ENCODE data around the gene KAT5.
"Not testable (repeated sequence)": the region's sequence is repeated elsewhere in the genome, so short reads cannot be mapped to it uniquely, and the experiment has no call there.

KAT5 gene

DNA sequence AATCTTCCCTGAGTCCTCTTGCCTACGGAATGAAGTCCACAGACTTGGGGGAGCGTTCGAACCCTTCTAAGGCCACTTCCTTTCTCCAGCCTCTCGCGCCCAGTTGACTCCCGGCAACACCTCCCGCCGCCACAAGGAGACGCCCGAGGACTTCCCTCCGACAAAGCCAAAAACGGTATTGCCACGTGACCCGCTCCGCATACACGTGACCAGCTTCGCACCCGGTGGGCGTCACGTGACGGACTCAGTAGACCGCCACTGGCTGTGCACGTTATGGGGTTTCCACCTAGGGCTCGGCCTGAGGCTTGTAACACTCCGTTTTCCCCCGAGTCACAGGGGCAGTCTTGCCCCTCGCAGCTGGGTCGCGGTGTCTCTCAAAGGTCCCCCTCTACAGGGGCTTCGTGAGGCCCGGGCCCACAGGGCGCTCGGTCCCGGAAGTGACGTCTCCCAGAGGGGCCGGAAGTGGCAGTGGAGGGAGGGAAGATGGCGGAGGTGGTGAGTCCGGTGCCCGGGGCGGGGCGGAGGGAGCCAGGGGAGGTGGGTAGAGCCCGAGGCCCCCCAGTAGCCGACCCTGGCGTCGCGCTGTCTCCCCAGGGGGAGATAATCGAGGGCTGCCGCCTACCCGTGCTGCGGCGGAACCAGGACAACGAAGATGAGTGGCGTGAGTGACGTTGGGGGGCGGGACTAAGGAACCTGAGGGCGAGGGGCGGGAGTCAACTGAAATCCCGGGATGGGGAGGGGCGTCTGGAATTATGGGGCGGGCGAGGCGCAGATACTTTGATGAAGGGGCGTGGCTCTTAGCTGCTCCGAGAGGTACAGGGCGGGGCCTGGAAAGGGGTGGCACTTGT lies at the start of gene KAT5:
TSS of gene KAT5 (plus strand) at position 468 of the 848 bp plus-strand sequence. CDS start at position 484, 16 bp downstream.
- H3K27ac ChIP-seq (ENCODE audit: low read length): peak within 1 kb of the TSS; percentile 95
- H3K9me3 ChIP-seq (ENCODE audit: control insufficient read depth, low read depth, low read length): no peaks in the 10 kb centered on the region
- peaks cover 6% of the 10 kb centered on the region for H3K27me3 ChIP-seq (ENCODE audit: control insufficient read depth, insufficient read depth, low read length)
- peaks cover 33% of the 10 kb centered on the region for H3K36me3 ChIP-seq (ENCODE audit: control insufficient read depth, low read depth, low read length)
- peak within 1 kb of the TSS; percentile 97 for H3K4me3 ChIP-seq (ENCODE audit: low read length)
- H3K4me1 ChIP-seq (ENCODE audit: control insufficient read depth, low read depth, low read length): no peaks in the 10 kb centered on the region
- H3K9ac ChIP-seq (ENCODE audit: low read length): peak within 1 kb of the TSS; percentile 95

DNA sequence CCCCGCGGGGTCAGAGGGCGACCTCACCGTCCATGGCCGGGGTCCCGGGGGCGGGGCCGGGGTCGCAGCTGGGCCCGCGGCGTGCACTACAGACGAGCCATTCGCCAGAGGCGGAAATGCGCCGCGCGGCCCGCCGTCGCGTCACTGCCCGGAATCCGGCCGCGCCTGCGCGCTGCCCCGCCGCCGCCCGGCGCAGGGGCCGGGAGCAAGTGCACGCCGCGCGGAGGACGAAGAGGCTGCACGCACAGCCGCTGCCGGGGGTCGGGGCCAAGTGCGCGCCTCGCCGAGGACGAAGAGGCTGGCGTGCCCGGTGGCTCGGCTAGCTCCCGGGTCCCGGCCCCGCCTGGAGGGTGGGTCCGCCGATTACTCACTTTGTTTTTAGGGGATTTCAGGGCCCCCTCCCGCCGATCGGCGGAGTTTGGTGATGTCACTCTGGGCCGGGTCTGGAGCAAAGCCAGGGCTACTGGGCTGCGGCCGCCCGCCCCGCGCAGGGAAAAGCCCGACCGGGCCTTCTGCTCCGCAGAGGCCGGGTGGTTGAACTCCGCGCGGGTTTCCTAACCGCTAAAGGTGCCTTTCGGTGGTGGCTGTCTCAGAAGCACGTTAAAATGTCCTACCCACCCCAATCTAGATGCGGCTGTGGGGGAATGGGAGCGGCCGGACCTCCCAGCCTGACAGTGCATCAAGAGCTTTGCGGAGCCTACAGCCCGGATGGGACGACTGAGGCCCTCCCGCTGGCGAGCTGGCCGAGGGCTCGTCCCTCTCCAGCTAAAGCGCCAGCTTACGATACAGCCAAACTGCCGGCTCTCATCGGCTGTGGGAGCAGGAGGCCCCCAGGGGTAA lies 49.0 kb upstream of the KAT5 start, which contains the start of gene RELA:
TSS of gene RELA (minus strand) at position 118 of the 840 bp plus-strand sequence. CDS start at position 34, 84 bp downstream.
- no peaks in the 10 kb centered on the region for H3K27me3 ChIP-seq (ENCODE audit: control insufficient read depth, insufficient read depth, low read length)
- no peaks in the 10 kb centered on the region for H3K4me1 ChIP-seq (ENCODE audit: control insufficient read depth, low read depth, low read length)
- peak within 1 kb of the TSS; percentile 68 for H3K9ac ChIP-seq (ENCODE audit: low read length)
- H3K9me3 ChIP-seq (ENCODE audit: control insufficient read depth, low read depth, low read length): no peaks in the 10 kb centered on the region
- peak within 1 kb of the TSS; percentile 94 for H3K4me3 ChIP-seq (ENCODE audit: low read length)
- peak within 1 kb of the TSS; percentile 59 for H3K27ac ChIP-seq (ENCODE audit: low read length)
- peaks cover 28% of the 10 kb centered on the region for H3K36me3 ChIP-seq (ENCODE audit: control insufficient read depth, low read depth, low read length)

- Histone ChIP-seq H3K36me3 (ENCODE audit: control insufficient read depth, low read depth, low read length) (peaks cover 21% of the 10 kb centered on the region), H3K9ac (ENCODE audit: low read length) (peak overlapping the region; percentile 68), H3K27ac (ENCODE audit: low read length) (peak overlapping the region; percentile 59), H3K9me3 (ENCODE audit: control insufficient read depth, low read depth, low read length) (no peaks in the 10 kb centered on the region), H3K4me1 (ENCODE audit: control insufficient read depth, low read depth, low read length) (no peaks in the 10 kb centered on the region), H3K27me3 (ENCODE audit: control insufficient read depth, insufficient read depth, low read length) (no peaks in the 10 kb centered on the region), H3K4me3 (ENCODE audit: low read length) (peak overlapping the region; percentile 94)
These were observed 48.3 kb upstream of the KAT5 start for GRCh38 chr11:65663639-65664200.

GRCh38 chr11:65672180-65672860 lies 39.7 kb upstream of the KAT5 start:
- Histone ChIP-seq H3K4me3 (ENCODE audit: low read length) (no peak overlapping the region), H3K4me1 (ENCODE audit: control insufficient read depth, low read depth, low read length) (no peaks in the 10 kb centered on the region), H3K9ac (ENCODE audit: low read length) (no peak overlapping the region), H3K27me3 (ENCODE audit: control insufficient read depth, insufficient read depth, low read length) (no peaks in the 10 kb centered on the region), H3K27ac (ENCODE audit: low read length) (no peak overlapping the region), H3K36me3 (ENCODE audit: control insufficient read depth, low read depth, low read length) (no peaks in the 10 kb centered on the region), H3K9me3 (ENCODE audit: control insufficient read depth, low read depth, low read length) (no peaks in the 10 kb centered on the region)

DNA sequence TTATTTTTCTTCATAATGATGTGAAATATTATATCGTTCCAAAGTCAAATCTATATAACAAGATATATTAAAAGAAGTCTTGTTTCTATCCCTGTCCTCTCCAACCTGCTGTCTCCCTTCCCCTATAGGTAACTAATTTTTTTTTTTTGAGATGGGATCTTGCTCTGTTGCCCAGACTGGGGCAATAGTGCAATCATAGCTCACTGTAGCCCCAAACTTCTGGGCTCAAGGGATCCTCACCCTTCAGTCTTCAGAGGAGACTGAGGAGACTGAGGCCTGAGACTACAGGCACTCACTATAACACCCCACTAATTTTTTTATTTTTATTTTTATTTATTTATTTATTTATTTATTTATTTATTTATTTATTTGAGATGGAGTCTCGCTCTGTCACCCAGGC lies 39.1 kb upstream of the KAT5 start:
- Histone ChIP-seq H3K27me3 (ENCODE audit: control insufficient read depth, insufficient read depth, low read length) (no peaks in the 10 kb centered on the region), H3K9me3 (ENCODE audit: control insufficient read depth, low read depth, low read length) (no peaks in the 10 kb centered on the region), H3K36me3 (ENCODE audit: control insufficient read depth, low read depth, low read length) (no peaks in the 10 kb centered on the region), H3K4me1 (ENCODE audit: control insufficient read depth, low read depth, low read length) (no peaks in the 10 kb centered on the region), H3K27ac (ENCODE audit: low read length) (no peak overlapping the region), H3K4me3 (ENCODE audit: low read length) (no peak overlapping the region), H3K9ac (ENCODE audit: low read length) (no peak overlapping the region)

DNA sequence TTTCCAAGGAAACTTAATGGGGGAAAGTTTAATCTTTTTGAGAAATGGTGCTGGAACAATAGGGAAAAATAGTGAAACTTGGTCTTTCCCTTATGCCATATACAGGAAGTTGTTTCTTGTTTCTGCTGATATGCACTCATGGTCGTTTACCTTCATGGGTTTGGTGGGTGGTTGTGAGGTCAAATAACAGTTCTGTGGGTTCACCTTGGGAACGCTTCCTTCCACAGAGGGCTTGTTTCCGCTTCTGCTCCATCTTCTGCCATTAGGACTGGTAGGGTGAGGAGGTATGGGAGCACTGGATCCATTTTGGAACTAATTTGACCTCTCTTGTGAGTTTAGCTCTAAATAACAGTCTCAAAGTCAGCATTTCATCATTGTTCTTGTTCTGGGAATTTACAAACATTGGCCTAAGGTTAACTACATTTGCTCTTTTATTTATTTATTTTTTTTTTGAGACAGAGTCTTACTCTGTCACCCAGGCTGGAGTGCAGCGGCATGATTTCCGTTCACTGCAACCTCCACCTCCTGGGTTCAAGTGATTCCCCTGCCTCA lies 31.8 kb upstream of the KAT5 start:
- Histone ChIP-seq H3K27me3 (ENCODE audit: control insufficient read depth, insufficient read depth, low read length) (no peaks in the 10 kb centered on the region), H3K27ac (ENCODE audit: low read length) (no peak overlapping the region), H3K9ac (ENCODE audit: low read length) (no peak overlapping the region), H3K9me3 (ENCODE audit: control insufficient read depth, low read depth, low read length) (no peaks in the 10 kb centered on the region), H3K4me1 (ENCODE audit: control insufficient read depth, low read depth, low read length) (no peaks in the 10 kb centered on the region), H3K36me3 (ENCODE audit: control insufficient read depth, low read depth, low read length) (no peaks in the 10 kb centered on the region), H3K4me3 (ENCODE audit: low read length) (no peak overlapping the region)

GRCh38 chr11:65683480-65683879 lies 28.6 kb upstream of the KAT5 start:
- H3K4me3 ChIP-seq (ENCODE audit: low read length); H3K9ac ChIP-seq (ENCODE audit: low read length); H3K36me3 ChIP-seq (ENCODE audit: control insufficient read depth, low read depth, low read length); H3K9me3 ChIP-seq (ENCODE audit: control insufficient read depth, low read depth, low read length); H3K4me1 ChIP-seq (ENCODE audit: control insufficient read depth, low read depth, low read length); H3K27me3 ChIP-seq (ENCODE audit: control insufficient read depth, insufficient read depth, low read length); H3K27ac ChIP-seq (ENCODE audit: low read length): not testable (repeated sequence)

GRCh38 chr11:65685981-65686380 lies 26.1 kb upstream of the KAT5 start:
- Histone ChIP-seq H3K27ac (ENCODE audit: low read length) (no peak overlapping the region), H3K36me3 (ENCODE audit: control insufficient read depth, low read depth, low read length) (no peaks in the 10 kb centered on the region), H3K9me3 (ENCODE audit: control insufficient read depth, low read depth, low read length) (no peaks in the 10 kb centered on the region), H3K4me3 (ENCODE audit: low read length) (no peak overlapping the region), H3K27me3 (ENCODE audit: control insufficient read depth, insufficient read depth, low read length) (no peaks in the 10 kb centered on the region), H3K4me1 (ENCODE audit: control insufficient read depth, low read depth, low read length) (no peaks in the 10 kb centered on the region), H3K9ac (ENCODE audit: low read length) (no peak overlapping the region)

GRCh38 chr11:65691847-65692246 lies 20.2 kb upstream of the KAT5 start:
- not testable (repeated sequence) for H3K27me3 ChIP-seq (ENCODE audit: control insufficient read depth, insufficient read depth, low read length); H3K27ac ChIP-seq (ENCODE audit: low read length); H3K4me1 ChIP-seq (ENCODE audit: control insufficient read depth, low read depth, low read length); H3K9ac ChIP-seq (ENCODE audit: low read length); H3K36me3 ChIP-seq (ENCODE audit: control insufficient read depth, low read depth, low read length); H3K4me3 ChIP-seq (ENCODE audit: low read length); H3K9me3 ChIP-seq (ENCODE audit: control insufficient read depth, low read depth, low read length)

GRCh38 chr11:65692367-65692766 lies 19.7 kb upstream of the KAT5 start:
- Histone ChIP-seq H3K36me3 (ENCODE audit: control insufficient read depth, low read depth, low read length) (no peaks in the 10 kb centered on the region), H3K4me3 (ENCODE audit: low read length) (no peak overlapping the region), H3K9me3 (ENCODE audit: control insufficient read depth, low read depth, low read length) (no peaks in the 10 kb centered on the region), H3K27ac (ENCODE audit: low read length) (no peak overlapping the region), H3K4me1 (ENCODE audit: control insufficient read depth, low read depth, low read length) (no peaks in the 10 kb centered on the region), H3K27me3 (ENCODE audit: control insufficient read depth, insufficient read depth, low read length) (no peaks in the 10 kb centered on the region), H3K9ac (ENCODE audit: low read length) (no peak overlapping the region)

Data from iPS-18a (cell line).